Stomach (tissue), 4 donors: ENCODE results near the gene KDM3B.

ENCODE experiments used
- POLR2A ChIP-seq, 4 donors: fragments of 450-650 bp; IDR thresholded peaks; one replicate each; pipeline ENCODE4 v1.6.1; 2016; ENCODE audit warnings: antibody characterized with exemption in 4 of 4, control low read depth in 2 of 4, mild to moderate bottlenecking in 1 of 4, moderate library complexity in 1 of 4
- TF ChIP-seq, protein P1 (sequence below), 7 experiments: fragments of 450-650 bp in 4 of 7; fragments of 200-600 bp in 3 of 7; sonication (generic) in 3 of 7; IDR thresholded peaks; one replicate each; pipeline ENCODE4 v1.5.1; 2016 to 2019; ENCODE audit warnings: antibody characterized with exemption in 7 of 7, control low read depth in 2 of 7, mild to moderate bottlenecking in 1 of 7

DNA sequence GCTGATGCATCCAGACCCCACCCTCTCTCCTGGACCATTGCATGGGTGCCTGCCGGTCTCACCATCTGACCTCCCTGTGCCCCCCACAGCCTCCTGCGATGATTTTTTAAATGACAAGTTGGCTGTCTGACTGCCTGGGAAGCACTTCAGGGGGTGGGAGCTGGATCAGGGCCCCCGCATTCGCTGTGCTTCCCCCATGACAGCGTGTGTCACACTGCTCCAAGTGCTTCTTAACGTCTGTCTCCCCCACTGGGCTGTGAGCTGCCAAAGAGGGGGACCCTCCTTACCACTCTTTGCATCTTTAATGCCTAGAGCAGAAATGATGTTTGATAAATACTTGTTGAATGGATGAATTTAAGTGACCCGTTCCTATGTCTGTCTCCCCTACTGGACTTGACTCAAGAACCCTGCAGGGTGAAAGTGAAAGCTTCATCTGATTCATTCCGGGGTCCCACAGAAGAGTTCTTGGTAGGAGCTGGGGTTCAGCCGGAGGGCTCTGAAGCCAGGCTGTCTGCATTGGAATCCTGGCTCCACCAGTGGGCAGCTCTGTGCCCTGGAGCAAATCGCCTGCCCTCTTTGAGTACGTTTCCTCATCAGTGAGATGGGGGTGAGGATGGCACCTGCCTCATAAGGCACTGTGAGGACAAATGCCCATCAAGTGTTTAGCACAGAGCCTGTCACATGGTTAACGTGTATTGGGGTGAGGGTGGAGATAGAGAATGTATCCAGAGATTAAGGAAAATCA, 105.2 kb downstream of the KDM3B start:
- TF ChIP-seq, protein P1, sequence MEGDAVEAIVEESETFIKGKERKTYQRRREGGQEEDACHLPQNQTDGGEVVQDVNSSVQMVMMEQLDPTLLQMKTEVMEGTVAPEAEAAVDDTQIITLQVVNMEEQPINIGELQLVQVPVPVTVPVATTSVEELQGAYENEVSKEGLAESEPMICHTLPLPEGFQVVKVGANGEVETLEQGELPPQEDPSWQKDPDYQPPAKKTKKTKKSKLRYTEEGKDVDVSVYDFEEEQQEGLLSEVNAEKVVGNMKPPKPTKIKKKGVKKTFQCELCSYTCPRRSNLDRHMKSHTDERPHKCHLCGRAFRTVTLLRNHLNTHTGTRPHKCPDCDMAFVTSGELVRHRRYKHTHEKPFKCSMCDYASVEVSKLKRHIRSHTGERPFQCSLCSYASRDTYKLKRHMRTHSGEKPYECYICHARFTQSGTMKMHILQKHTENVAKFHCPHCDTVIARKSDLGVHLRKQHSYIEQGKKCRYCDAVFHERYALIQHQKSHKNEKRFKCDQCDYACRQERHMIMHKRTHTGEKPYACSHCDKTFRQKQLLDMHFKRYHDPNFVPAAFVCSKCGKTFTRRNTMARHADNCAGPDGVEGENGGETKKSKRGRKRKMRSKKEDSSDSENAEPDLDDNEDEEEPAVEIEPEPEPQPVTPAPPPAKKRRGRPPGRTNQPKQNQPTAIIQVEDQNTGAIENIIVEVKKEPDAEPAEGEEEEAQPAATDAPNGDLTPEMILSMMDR (IDR thresholded peaks at IDR 0.05), result no peak
- no peak for TF ChIP-seq POLR2A (IDR thresholded peaks at IDR 0.05)
